ENCODE measurements around the gene FTCD. TPM values are rescaled to one million over a fixed set of nuclear protein-coding genes. Genes with fewer than 3 reads are reported as not detected.

The FTCD gene
- total RNA-seq, 2 experiments from 2014 or later: 0.52 to 0.85 TPM

- no peaks in the 10 kb centered on the region for H3K4me1 Mint-ChIP-seq (ENCODE audit: low read depth)
- POLR2A ChIA-PET: no interaction called here
- CTCF ChIA-PET: no interaction called here
- ATAC-seq (no peak), DNase-seq (no peak)
- no peak for TF ChIP-seq CTCF (IDR thresholded peaks at IDR 0.05)
- H3K36me3 Mint-ChIP-seq (ENCODE audit: low read depth): peaks cover 11% of the 10 kb centered on the region
- intact Hi-C loops (cut with micrococcal nuclease): no loop called here
- H3K27me3 Mint-ChIP-seq: no peaks in the 10 kb centered on the region
- no peak overlapping the region for H3K4me3 Mint-ChIP-seq
- no peaks in the 10 kb centered on the region for H3K9me3 Mint-ChIP-seq
- no peak overlapping the region for H3K27ac Mint-ChIP-seq
Observed at GRCh38 chr21:46114963-46115362, 40.4 kb downstream of the FTCD start.

- Mint-ChIP-seq H3K27me3 (no peaks in the 10 kb centered on the region), H3K27ac (no peak overlapping the region), H3K4me1 (ENCODE audit: low read depth) (no peaks in the 10 kb centered on the region), H3K9me3 (no peaks in the 10 kb centered on the region), H3K36me3 (ENCODE audit: low read depth) (peaks cover 12% of the 10 kb centered on the region), H3K4me3 (no peak overlapping the region)
- no peak for TF ChIP-seq CTCF (IDR thresholded peaks at IDR 0.05)
- ATAC-seq (no peak), DNase-seq (peak; percentile 0)
- intact Hi-C loops (cut with micrococcal nuclease): no loop called here
- CTCF ChIA-PET: no interaction called here
- POLR2A ChIA-PET: no interaction called here
Observed at GRCh38 chr21:46113497-46114176, 41.7 kb downstream of the FTCD start.

GRCh38 chr21:46112725-46113215 lies 42.6 kb downstream of the FTCD start:
- H3K4me1 Mint-ChIP-seq (ENCODE audit: low read depth): no peaks in the 10 kb centered on the region
- DNase-seq (peak; percentile 0), ATAC-seq (no peak)
- H3K36me3 Mint-ChIP-seq (ENCODE audit: low read depth): peaks cover 15% of the 10 kb centered on the region
- POLR2A ChIA-PET: no interaction called here
- TF ChIP-seq CTCF (IDR thresholded peaks at IDR 0.05): no peak
- no peak overlapping the region for H3K4me3 Mint-ChIP-seq
- H3K27me3 Mint-ChIP-seq: no peaks in the 10 kb centered on the region
- peaks cover 6% of the 10 kb centered on the region for H3K9me3 Mint-ChIP-seq
- CTCF ChIA-PET: no interaction called here
- intact Hi-C loops (cut with micrococcal nuclease): no loop called here
- no peak overlapping the region for H3K27ac Mint-ChIP-seq

- peaks cover 15% of the 10 kb centered on the region for H3K36me3 Mint-ChIP-seq (ENCODE audit: low read depth)
- ATAC-seq: no peak
- H3K9me3 Mint-ChIP-seq: peaks cover 8% of the 10 kb centered on the region
- no peak overlapping the region for H3K4me3 Mint-ChIP-seq
- no peak for TF ChIP-seq CTCF (IDR thresholded peaks at IDR 0.05)
- intact Hi-C loops (cut with micrococcal nuclease): no loop called here
- H3K27ac Mint-ChIP-seq: no peak overlapping the region
- POLR2A ChIA-PET: no interaction called here
- CTCF ChIA-PET: no interaction called here
- no peak for DNase-seq
- no peaks in the 10 kb centered on the region for H3K4me1 Mint-ChIP-seq (ENCODE audit: low read depth)
- H3K27me3 Mint-ChIP-seq: no peaks in the 10 kb centered on the region
Observed at GRCh38 chr21:46111857-46112724, 43.3 kb downstream of the FTCD start.

- ChIA-PET POLR2A (no interaction called here), CTCF (no interaction called here)
- Mint-ChIP-seq H3K27me3 (no peaks in the 10 kb centered on the region), H3K36me3 (ENCODE audit: low read depth) (peaks cover 15% of the 10 kb centered on the region), H3K27ac (no peak overlapping the region), H3K9me3 (peaks cover 10% of the 10 kb centered on the region), H3K4me3 (no peak overlapping the region), H3K4me1 (ENCODE audit: low read depth) (no peaks in the 10 kb centered on the region)
- DNase-seq (no peak), ATAC-seq (no peak)
- TF ChIP-seq CTCF (IDR thresholded peaks at IDR 0.05): no peak
- intact Hi-C loops (cut with micrococcal nuclease): no loop called here
Observed at GRCh38 chr21:46111193-46111571, 44.2 kb downstream of the FTCD start.

Measured in activated CD8-positive, alpha-beta T cell treated with anti-CD3 and anti-CD28 coated beads for 36 hours (primary cell).